Endothelial cell of umbilical vein (primary cell): ENCODE results near the gene CXADR. TPM values are rescaled to one million over a fixed set of nuclear protein-coding genes. Genes with fewer than 3 reads are reported as not detected.

Experiments used
- BruUV-seq: library from RNA; stranded (reverse); fragments of 400-500 nt; replicated peaks from 2 replicates; lab custom pipeline; 2021; lab: Mats Ljungman, UMichigan
- CTCF ChIA-PET: fragments of 300-600, 350-600 bp; sonication (Branson Sonifier 250); formaldehyde crosslinking; loops from one replicate; lab custom pipeline; 2021; ENCODE audit warnings: antibody characterized with exemption, inconsistent platforms; lab: Charles Lee
- POLR2A ChIA-PET: fragments of 300-600, 350-600 bp; sonication (Branson Sonifier 250); formaldehyde crosslinking; loops from one replicate; lab custom pipeline; 2021; ENCODE audit warnings: antibody characterized with exemption, inconsistent platforms; lab: Charles Lee
- DNase-seq: peaks from one replicate; pipeline ENCODE4 v3.0.0-alpha.2; 2011; ENCODE audit warnings: low read depth, low spot score
- FAIRE-seq: peaks from 2 replicates; lab custom pipeline; 2011; peaks lifted over from hg19 to GRCh38; lab: Jason Lieb, UNC
- H2AFZ ChIP-seq: 2 replicates; pipeline ENCODE4 v1.6.0; 2012; ENCODE audit warnings: low read depth, low read length, control low read depth, inconsistent platforms
- H3K27ac ChIP-seq: 2 replicates; pipeline ENCODE4 v1.5.1; 2011; ENCODE audit warnings: low read depth, mild to moderate bottlenecking, control low read depth, low read length, moderate library complexity; ENCODE audit not compliant: insufficient read depth
- H3K27me3 ChIP-seq, 2 experiments: 2 replicates each; pipeline versions ENCODE4 v1.6.0 to v1.6.1; 2011; ENCODE audit warnings: low read length in 2 of 2, mixed read lengths in 1 of 2; ENCODE audit not compliant: control insufficient read depth in 2 of 2, insufficient read depth in 2 of 2
- H3K36me3 ChIP-seq, 2 experiments: 2 replicates in 1 of 2; 3 replicates in 1 of 2; pipeline ENCODE4 v1.5.1; 2011; ENCODE audit warnings: low read length in 2 of 2, mild to moderate bottlenecking in 1 of 2, moderate library complexity in 1 of 2; ENCODE audit not compliant: control insufficient read depth in 2 of 2, insufficient read depth in 2 of 2; ENCODE audit errors: extremely low read depth in 1 of 2
- H3K4me1 ChIP-seq: 3 replicates; pipeline ENCODE4 v1.5.1; 2011; ENCODE audit warnings: mild to moderate bottlenecking, low read length; ENCODE audit not compliant: control insufficient read depth, insufficient read depth; ENCODE audit errors: extremely low read depth
- H3K4me2 ChIP-seq: 2 replicates; pipeline ENCODE4 v1.6.1; 2011; ENCODE audit warnings: low read length, control low read depth, mixed read lengths; ENCODE audit not compliant: insufficient read depth
- H3K4me3 ChIP-seq, 3 experiments: fragments of 200-600 bp in 1 of 3; sonication (generic), shearing (Covaris generic) in 1 of 3; replicated peaks in 1 of 3; 2 replicates each; pipeline ENCODE4 v1.5.1; 2011 to 2016; ENCODE audit warnings: control low read depth in 3 of 3, low read length in 3 of 3, mild to moderate bottlenecking in 2 of 3, inconsistent platforms in 1 of 3, low read depth in 1 of 3, moderate library complexity in 1 of 3; ENCODE audit not compliant: insufficient read depth in 1 of 3
- H3K79me2 ChIP-seq: 2 replicates; pipeline ENCODE4 v1.6.0; 2012; ENCODE audit warnings: low read length, inconsistent platforms; ENCODE audit not compliant: control insufficient read depth, insufficient read depth
- H3K9ac ChIP-seq: replicated peaks from 2 replicates; pipeline ENCODE3; 2011; ENCODE audit warnings: low read length, control low read depth; ENCODE audit not compliant: insufficient read depth; ENCODE audit errors: extremely low read depth
- H3K9me1 ChIP-seq: replicated peaks from 3 replicates; pipeline ENCODE4 v1.6.0; 2011; ENCODE audit warnings: mild to moderate bottlenecking, low read length; ENCODE audit not compliant: control insufficient read depth, insufficient read depth; ENCODE audit errors: extremely low read depth
- H3K9me3 ChIP-seq: replicated peaks from 2 replicates; pipeline ENCODE4 v1.5.1; 2012; ENCODE audit warnings: low read length, inconsistent platforms; ENCODE audit not compliant: control insufficient read depth, insufficient read depth
- H4K20me1 ChIP-seq: replicated peaks from 2 replicates; pipeline ENCODE3; 2011; ENCODE audit warnings: mild to moderate bottlenecking, low read length; ENCODE audit not compliant: control insufficient read depth, insufficient read depth; ENCODE audit errors: extremely low read depth
- EZH2 ChIP-seq: IDR thresholded peaks from 2 replicates; pipeline ENCODE4 v1.6.1; 2012; ENCODE audit warnings: borderline replicate concordance, low read depth, mild to moderate bottlenecking, moderate library complexity, low read length, inconsistent platforms; ENCODE audit not compliant: severe bottlenecking
- FOS ChIP-seq: IDR thresholded peaks from 2 replicates; pipeline ENCODE4 v1.6.1; 2011; ENCODE audit warnings: mild to moderate bottlenecking, low read length, moderate library complexity, borderline replicate concordance; ENCODE audit not compliant: insufficient read depth
- GATA2 ChIP-seq: IDR thresholded peaks from 2 replicates; pipeline ENCODE4 v1.7.0; 2011; ENCODE audit warnings: low read depth, mild to moderate bottlenecking, moderate library complexity, mixed read lengths, low read length; ENCODE audit not compliant: insufficient read length, insufficient read depth
- JUN ChIP-seq: IDR thresholded peaks from 2 replicates; pipeline ENCODE4 v1.6.1; 2011; ENCODE audit warnings: borderline replicate concordance, low read depth; ENCODE audit not compliant: insufficient read length, insufficient read depth
- MAX ChIP-seq: IDR thresholded peaks from 2 replicates; pipeline ENCODE4 v1.6.1; 2011; ENCODE audit not compliant: insufficient read depth, insufficient read length
- POLR2AphosphoS5 ChIP-seq: IDR thresholded peaks from 2 replicates; pipeline ENCODE4 v1.6.1; 2012; ENCODE audit warnings: low read depth, mild to moderate bottlenecking, control low read depth, low read length, moderate library complexity; ENCODE audit not compliant: insufficient read depth
- dilution Hi-C: fragments of 300-500 bp; cut with MboI; formaldehyde crosslinking; loops from one replicate; pipeline ENCODE4 v1.15.0; 2019; ENCODE audit warnings: low sequenced_read_pairs; ENCODE audit not compliant: extremely low pct_ligation_motif_present
- intact Hi-C: fragments of 100-400 bp; cut with micrococcal nuclease; formaldehyde crosslinking; loops from one replicate; pipeline ENCODE4 v1.10.0; 2022
- polyA plus RNA-seq, 4 experiments: library from polyadenylated mRNA; depleted of rRNA in 3 of 4; stranded (reverse) in 3 of 4; unstranded in 1 of 4; fragments of >200 nt; gene quantifications; 2 replicates each; pipeline versions ENCODE4 v1.2.1 to v1.2.3, GENCODE V29; 2011 to 2012; ENCODE audit warnings: missing spikeins in 1 of 4
- total RNA-seq: library from RNA; stranded (reverse); gene quantifications from 2 replicates; pipeline ENCODE4 v1.2.3, GENCODE V29; 2021
- TF ChIP-seq, protein P1 (sequence below), 2 donors: IDR thresholded peaks; 1 replicate in 1 of 2; 2 replicates in 1 of 2; pipeline ENCODE4 v1.5.1; 2011; ENCODE audit warnings: low read length in 2 of 2, mild to moderate bottlenecking in 2 of 2, moderate library complexity in 2 of 2, control low read depth in 1 of 2, inconsistent platforms in 1 of 2, low read depth in 1 of 2; ENCODE audit not compliant: insufficient read depth in 1 of 2; ENCODE audit errors: extremely low read depth in 1 of 2

CXADR gene
- total and polyA plus RNA-seq, 2 donors (not counting 3 experiments of a cell fraction or from before 2014, with no cell fraction given), result 3.2 to 12.2 TPM

DNA sequence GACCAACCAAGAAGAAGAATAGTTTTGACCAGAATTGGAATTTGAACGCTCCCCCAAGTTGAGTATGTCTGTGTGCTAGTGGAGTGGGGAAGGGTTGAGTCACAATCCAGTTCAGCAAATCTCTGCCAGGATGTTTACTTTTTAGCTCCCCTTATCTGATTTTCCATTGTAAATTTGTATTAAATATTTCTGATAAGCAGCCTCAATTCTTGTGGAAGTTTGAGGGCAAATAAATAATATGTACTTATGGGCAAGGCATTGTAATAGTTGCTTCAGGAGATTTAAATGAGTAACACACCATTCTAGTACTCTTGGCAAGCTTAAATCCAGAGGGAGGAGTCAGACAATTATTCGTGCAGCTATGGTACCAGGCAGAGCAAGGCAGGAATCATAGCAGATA lies 14.4 kb downstream of the CXADR start:
- peak; percentile 93 for FAIRE-seq
- TSS peak; percentile 45 for BruUV-seq

DNA sequence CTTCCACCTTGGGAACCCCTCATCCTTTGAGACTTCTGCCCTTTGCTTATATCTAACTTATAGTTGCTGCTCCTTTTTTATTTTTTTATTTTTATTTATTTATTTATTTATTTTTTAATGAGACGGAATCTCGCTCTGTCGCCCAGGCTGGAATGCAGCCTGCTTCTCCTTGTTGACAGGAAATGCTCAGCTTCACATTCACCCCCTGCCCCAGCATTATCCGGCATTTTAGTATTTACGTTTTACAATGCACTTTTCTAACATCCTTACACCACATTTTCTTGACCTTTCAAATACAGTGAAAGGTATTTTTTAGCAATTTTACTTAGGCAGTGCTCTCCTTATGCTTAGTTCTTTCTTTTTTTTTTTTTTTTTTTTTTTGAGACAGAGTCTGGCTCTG lies 14.9 kb downstream of the CXADR start:
- intact Hi-C loops (loop anchor here (1.0 to 5.0 kb wide), 5 partner anchors 9 to 84 kb away; no protein-coding TSS in a partner anchor), dilution Hi-C loops (no loop called here)
- TF ChIP-seq, protein P1, sequence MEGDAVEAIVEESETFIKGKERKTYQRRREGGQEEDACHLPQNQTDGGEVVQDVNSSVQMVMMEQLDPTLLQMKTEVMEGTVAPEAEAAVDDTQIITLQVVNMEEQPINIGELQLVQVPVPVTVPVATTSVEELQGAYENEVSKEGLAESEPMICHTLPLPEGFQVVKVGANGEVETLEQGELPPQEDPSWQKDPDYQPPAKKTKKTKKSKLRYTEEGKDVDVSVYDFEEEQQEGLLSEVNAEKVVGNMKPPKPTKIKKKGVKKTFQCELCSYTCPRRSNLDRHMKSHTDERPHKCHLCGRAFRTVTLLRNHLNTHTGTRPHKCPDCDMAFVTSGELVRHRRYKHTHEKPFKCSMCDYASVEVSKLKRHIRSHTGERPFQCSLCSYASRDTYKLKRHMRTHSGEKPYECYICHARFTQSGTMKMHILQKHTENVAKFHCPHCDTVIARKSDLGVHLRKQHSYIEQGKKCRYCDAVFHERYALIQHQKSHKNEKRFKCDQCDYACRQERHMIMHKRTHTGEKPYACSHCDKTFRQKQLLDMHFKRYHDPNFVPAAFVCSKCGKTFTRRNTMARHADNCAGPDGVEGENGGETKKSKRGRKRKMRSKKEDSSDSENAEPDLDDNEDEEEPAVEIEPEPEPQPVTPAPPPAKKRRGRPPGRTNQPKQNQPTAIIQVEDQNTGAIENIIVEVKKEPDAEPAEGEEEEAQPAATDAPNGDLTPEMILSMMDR (IDR thresholded peaks at IDR 0.05; ENCODE audit: extremely low read depth in 1 of 2, insufficient read depth in 1 of 2, low read depth in 1 of 2, low read length in 2 of 2), result no peak
- no peak for TF ChIP-seq POLR2AphosphoS5
- TF ChIP-seq EZH2, result no peak
- Histone ChIP-seq H3K9me3 (no peaks in the 10 kb centered on the region), H3K27ac (peak overlapping the region; percentile 88), H4K20me1 (no peaks in the 10 kb centered on the region), H3K9me1 (no peaks in the 10 kb centered on the region), H3K4me2 (peak overlapping the region; percentile 71), H3K27me3 (no peaks in the 10 kb centered on the region), H3K4me1 (peaks cover 31% of the 10 kb centered on the region), H2AFZ (no peak overlapping the region), H3K36me3 (no peaks in the 10 kb centered on the region), H3K9ac (peak overlapping the region; percentile 59), H3K4me3 (peak overlapping the region in 1 of 3 experiments; percentile 33), H3K79me2 (no peaks in the 10 kb centered on the region)
- POLR2A ChIA-PET, result interaction anchor here (1.2 kb wide), 1 partner anchor 9 kb away, joined by 3 read pairs; no protein-coding TSS in a partner anchor
- no peak for FAIRE-seq
- BruUV-seq, result no TSS peak
- CTCF ChIA-PET, result interaction anchor here (0.8 to 3.2 kb wide), 11 partner anchors 9 to 141 kb away, joined by 3 to 30 read pairs (median 9); partner anchors contain the start of gene CXADR
- no peak for DNase-seq

More for the DNA sequence above, 14.4 kb downstream of the CXADR start:
- H3K9ac ChIP-seq, result peak overlapping the region; percentile 59
- H3K79me2 ChIP-seq, result no peaks in the 10 kb centered on the region
- H3K36me3 ChIP-seq, result no peaks in the 10 kb centered on the region
- ChIA-PET CTCF (interaction anchor here (0.8 to 3.2 kb wide), 12 partner anchors 10 to 140 kb away, joined by 3 to 30 read pairs (median 6); partner anchors contain the start of gene CXADR), POLR2A (interaction anchor here (1.2 kb wide), 1 partner anchor 9 kb away, joined by 3 read pairs; no protein-coding TSS in a partner anchor)
- H3K4me3 ChIP-seq, result peak overlapping the region in 1 of 3 experiments; percentile 33
- no peaks in the 10 kb centered on the region for H3K9me1 ChIP-seq
- no peak for TF ChIP-seq MAX
- TF ChIP-seq EZH2, result no peak
- peak; percentile 98 for TF ChIP-seq GATA2
- peak; percentile 40 for TF ChIP-seq JUN
- peak; percentile 25 for TF ChIP-seq POLR2AphosphoS5
- peak; percentile 64 for TF ChIP-seq FOS
- intact Hi-C loops, result loop anchor here (1.0 to 5.0 kb wide), 5 partner anchors 9 to 84 kb away; no protein-coding TSS in a partner anchor
- H3K27me3 ChIP-seq, result no peaks in the 10 kb centered on the region
- H3K4me2 ChIP-seq, result peak overlapping the region; percentile 71
- dilution Hi-C loops, result no loop called here
- peak; percentile 86 for DNase-seq
- no peak overlapping the region for H2AFZ ChIP-seq
- H4K20me1 ChIP-seq, result no peaks in the 10 kb centered on the region
- no peaks in the 10 kb centered on the region for H3K9me3 ChIP-seq
- peak overlapping the region; percentile 88 for H3K27ac ChIP-seq
- peaks cover 31% of the 10 kb centered on the region for H3K4me1 ChIP-seq
